HepG2 (cell line): Measurements from ENCODE around the gene ACBD7. TPM values are rescaled to one million over a fixed set of nuclear protein-coding genes. Genes with fewer than 3 reads are reported as not detected.
A peak's percentile ranks its signal among the peaks of the same experiment; 100 is the strongest.

Experiments
- BATF2 ChIP-seq: sonication (generic); formaldehyde crosslinking; IDR thresholded peaks from 2 replicates; pipeline ENCODE4 v1.8.0; 2022; ENCODE audit warnings: mild to moderate bottlenecking, missing genetic modification reagents, moderate library complexity
- CCDC6 ChIP-seq: sonication (generic); formaldehyde crosslinking; IDR thresholded peaks from 2 replicates; pipeline ENCODE4 v1.8.1; 2022; ENCODE audit warnings: mild to moderate bottlenecking, missing genetic modification reagents, moderate library complexity
- CHCHD3 ChIP-seq: sonication (generic); formaldehyde crosslinking; IDR thresholded peaks from 2 replicates; pipeline ENCODE4 v1.8.0; 2022; ENCODE audit warnings: mild to moderate bottlenecking, missing genetic modification reagents, moderate library complexity
- DZIP1 ChIP-seq: sonication (generic); formaldehyde crosslinking; IDR thresholded peaks from 2 replicates; pipeline ENCODE4 v1.5.0; 2020; ENCODE audit warnings: mild to moderate bottlenecking, missing genetic modification reagents
- ELK4 ChIP-seq: sonication (generic); formaldehyde crosslinking; IDR thresholded peaks from 2 replicates; pipeline ENCODE4 v1.9.0; 2021; ENCODE audit warnings: missing genetic modification reagents, borderline replicate concordance
- FOSL2 ChIP-seq: sonication (generic); formaldehyde crosslinking; IDR thresholded peaks from 2 replicates; pipeline ENCODE4 v1.4.0; 2020; ENCODE audit warnings: missing genetic modification reagents
- GATAD2A ChIP-seq: IDR thresholded peaks from 2 replicates; pipeline ENCODE4 v1.6.1; 2016
- HHEX ChIP-seq: IDR thresholded peaks from 2 replicates; pipeline ENCODE4 v1.6.1; 2016; ENCODE audit warnings: control low read depth
- JARID2 ChIP-seq: sonication (generic); formaldehyde crosslinking; IDR thresholded peaks from 2 replicates; pipeline ENCODE4 v1.8.1; 2023; ENCODE audit warnings: missing genetic modification reagents, inconsistent platforms; ENCODE audit not compliant: insufficient replicate concordance
- KLF13 ChIP-seq: sonication (generic); formaldehyde crosslinking; IDR thresholded peaks from 2 replicates; pipeline ENCODE4 v1.4.0; 2020; ENCODE audit warnings: mild to moderate bottlenecking, missing genetic modification reagents
- MAFF ChIP-seq: IDR thresholded peaks from 2 replicates; pipeline ENCODE4 v1.6.1; 2011; ENCODE audit warnings: low read depth, low read length, improper control_type of control experiment
- MAFG ChIP-seq: sonication (generic); formaldehyde crosslinking; IDR thresholded peaks from 2 replicates; pipeline ENCODE4 v1.5.1; 2020; ENCODE audit warnings: mild to moderate bottlenecking, missing genetic modification reagents
- MBD4 ChIP-seq: IDR thresholded peaks from 2 replicates; pipeline ENCODE4 v1.6.1; 2012; ENCODE audit warnings: low read length, inconsistent platforms, borderline replicate concordance
- NCOA1 ChIP-seq: sonication (generic); formaldehyde crosslinking; IDR thresholded peaks from 2 replicates; pipeline ENCODE4 v1.9.0; 2021; ENCODE audit warnings: missing genetic modification reagents
- NCOA5 ChIP-seq: sonication (generic); formaldehyde crosslinking; IDR thresholded peaks from 2 replicates; pipeline ENCODE4 v1.4.0; 2020; ENCODE audit warnings: missing genetic modification reagents
- RAD51 ChIP-seq: fragments of 450-650 bp; IDR thresholded peaks from 2 replicates; pipeline ENCODE4 v1.6.1; 2016; ENCODE audit warnings: borderline replicate concordance
- RXRB ChIP-seq: IDR thresholded peaks from 2 replicates; pipeline ENCODE4 v1.6.1; 2016; ENCODE audit warnings: borderline replicate concordance, missing genetic modification reagents, missing compliant biosample characterization
- SP1 ChIP-seq, 2 experiments: fragments of 450-650 bp in 1 of 2; sonication (generic) in 1 of 2; formaldehyde crosslinking in 1 of 2; IDR thresholded peaks; 2 replicates each; pipeline versions ENCODE4 v1.4.0 to v1.6.1; 2016 to 2020; ENCODE audit warnings: missing genetic modification reagents in 1 of 2
- TARDBP ChIP-seq: sonication (generic); formaldehyde crosslinking; IDR thresholded peaks from 2 replicates; pipeline ENCODE4 v1.8.0; 2022; ENCODE audit warnings: mild to moderate bottlenecking, missing genetic modification reagents
- U2AF2 ChIP-seq: fragments of 200-400 bp; formaldehyde crosslinking; IDR thresholded peaks from 2 replicates; pipeline ENCODE4 v1.6.1; 2017; ENCODE audit warnings: low read depth, mild to moderate bottlenecking, low read length
- WIZ ChIP-seq: sonication (generic); formaldehyde crosslinking; IDR thresholded peaks from 2 replicates; pipeline ENCODE4 v1.5.1; 2020; ENCODE audit warnings: mild to moderate bottlenecking, missing genetic modification reagents
- ZNF281 ChIP-seq: sonication (generic); formaldehyde crosslinking; IDR thresholded peaks from 2 replicates; pipeline ENCODE4 v1.4.0; 2020; ENCODE audit warnings: missing genetic modification reagents, borderline replicate concordance
- ZNF7 ChIP-seq: IDR thresholded peaks from 2 replicates; pipeline ENCODE4 v1.6.1; 2016; ENCODE audit warnings: missing biosample characterization, missing genetic modification reagents
- ZNF773 ChIP-seq: sonication (generic); formaldehyde crosslinking; IDR thresholded peaks from 2 replicates; pipeline ENCODE4 v1.4.0; 2020; ENCODE audit warnings: missing genetic modification reagents, borderline replicate concordance
- polyA plus RNA-seq, 8 experiments: library from polyadenylated mRNA; depleted of rRNA in 3 of 8; stranded (reverse) in 7 of 8; unstranded in 1 of 8; fragments of >200 nt; fragmentation: Illumina TruSeq in 4 of 8; extraction: Trizol in 4 of 8; gene quantifications; 2 replicates each; pipeline versions ENCODE4 v1.2.1 to v1.2.3, GENCODE V29; 2011 to 2016; ENCODE audit warnings: low read depth in 4 of 8, missing spikeins in 1 of 8, mixed read lengths in 1 of 8; ENCODE audit not compliant: insufficient read depth in 1 of 8
- total RNA-seq, 5 experiments: library from RNA; depleted of rRNA; stranded (reverse); fragments of >200 nt; fragmentation: Illumina TruSeq; extraction: Trizol; gene quantifications; 2 replicates each; pipeline ENCODE4 v1.2.3, GENCODE V29; 2016; ENCODE audit warnings: low read depth in 1 of 5

The ACBD7 gene
- total and polyA plus RNA-seq, 2 of the 13 experiments (the other 11 are each of a cell fraction or from before 2014, with no cell fraction given) = 1.4 to 2.6 TPM

GRCh38 chr10:15097011-15097812 lies 8.6 kb upstream of the ACBD7 start, which contains the start of gene RPP38 (continued):
- TF ChIP-seq NCOA5 (no peak), RXRB (CRISPR knock-in tag) (no peak; the same call in none of the 2 replicates), ZNF7 (CRISPR knock-in tag) (no peak), CCDC6 (CRISPR knock-in tag) (peak; percentile 56), TARDBP (CRISPR knock-in tag) (0 out of 2 replicates have a peak, but pooled peaks have one; percentile 41), DZIP1 (peak; percentile 90; the same call in 1 of the 2 replicates), ELK4 (CRISPR knock-in tag) (no peak), RAD51 (no peak), FOSL2 (CRISPR knock-in tag) (no peak; the same call in 1 of the 2 replicates), CHCHD3 (CRISPR knock-in tag) (no peak), SP1 (IDR thresholded peaks at IDR 0.05) (no peak), SP1 (CRISPR knock-in tag; IDR thresholded peaks at IDR 0.05) (0 out of 2 replicates have a peak, but pooled peaks have one; percentile 50), MBD4 (no peak), HHEX (CRISPR knock-in tag) (no peak), MAFF (no peak), JARID2 (no peak), KLF13 (CRISPR knock-in tag) (0 out of 2 replicates have a peak, but pooled peaks have one; percentile 73), GATAD2A (CRISPR knock-in tag) (no peak), ZNF281 (CRISPR knock-in tag) (peak; percentile 18; the same call in 1 of the 2 replicates), WIZ (CRISPR knock-in tag) (peak; percentile 95), U2AF2 (no peak), BATF2 (CRISPR knock-in tag) (peak; percentile 88), ZNF773 (CRISPR knock-in tag) (peak; percentile 57; the same call in 1 of the 2 replicates), MAFG (CRISPR knock-in tag) (0 out of 2 replicates have a peak, but pooled peaks have one; percentile 58), NCOA1 (peak; percentile 96)
